HTR-8/SVneo (cell line): ENCODE measurements around the gene RPGRIP1L.
A peak's percentile ranks its signal among the peaks of the same experiment; 100 is the strongest.

ENCODE experiments used
- DNase-seq: peaks from one replicate; pipeline ENCODE4 v3.0.0; 2011; ENCODE audit warnings: low spot score, mixed read lengths; ENCODE audit not compliant: insufficient read length
- FAIRE-seq: peaks from 2 replicates; lab custom pipeline; 2011; peaks lifted over from hg19 to GRCh38; lab: Jason Lieb, UNC

Gene RPGRIP1L

GRCh38 chr16:53703590-53704444 lies at the start of gene RPGRIP1L, which contains the start of gene FTO:
Gene RPGRIP1L (minus strand): TSS chr16:53703859. CDS start chr16:53700723, 3,136 bp downstream.
Gene FTO (plus strand): TSS chr16:53704156.
- peak; percentile 97 for DNase-seq
- peak; percentile 95 for FAIRE-seq

GRCh38 chr16:53753431-53753830 lies 49.8 kb upstream of the RPGRIP1L start:
- FAIRE-seq (no peak), DNase-seq (no peak)

GRCh38 chr16:53752560-53752959 lies 48.9 kb upstream of the RPGRIP1L start:
- DNase-seq (no peak), FAIRE-seq (no peak)

DNA sequence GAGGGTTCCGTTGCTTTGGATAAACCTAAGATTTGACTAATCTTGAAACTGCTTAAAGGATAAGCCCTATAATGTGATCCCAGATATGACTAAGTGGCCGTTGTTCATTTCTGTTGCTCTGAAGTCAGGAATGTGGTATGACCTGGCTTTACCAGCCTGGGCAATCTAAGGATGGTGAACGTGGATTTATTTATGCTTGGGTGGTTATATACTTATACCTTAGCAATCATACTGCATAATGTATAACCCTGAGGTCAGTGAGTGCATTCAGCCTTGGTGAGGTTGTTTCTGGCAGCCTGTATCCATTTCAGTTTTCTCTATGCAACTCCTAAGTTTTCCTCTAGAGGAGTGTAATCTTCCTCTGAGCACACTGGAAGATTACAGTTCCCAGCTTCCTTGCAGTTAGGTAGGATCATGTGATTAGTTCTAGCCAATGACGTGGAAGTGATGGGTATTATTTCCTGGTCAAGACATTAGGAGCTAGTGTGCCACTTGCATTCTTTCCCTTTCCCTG lies 42.2 kb upstream of the RPGRIP1L start:
- DNase-seq, result peak; percentile 51
- peak; percentile 60 for FAIRE-seq

- FAIRE-seq, result no peak
- DNase-seq, result no peak
Measured at GRCh38 chr16:53745086-53745485, 41.4 kb upstream of the RPGRIP1L start.

DNA sequence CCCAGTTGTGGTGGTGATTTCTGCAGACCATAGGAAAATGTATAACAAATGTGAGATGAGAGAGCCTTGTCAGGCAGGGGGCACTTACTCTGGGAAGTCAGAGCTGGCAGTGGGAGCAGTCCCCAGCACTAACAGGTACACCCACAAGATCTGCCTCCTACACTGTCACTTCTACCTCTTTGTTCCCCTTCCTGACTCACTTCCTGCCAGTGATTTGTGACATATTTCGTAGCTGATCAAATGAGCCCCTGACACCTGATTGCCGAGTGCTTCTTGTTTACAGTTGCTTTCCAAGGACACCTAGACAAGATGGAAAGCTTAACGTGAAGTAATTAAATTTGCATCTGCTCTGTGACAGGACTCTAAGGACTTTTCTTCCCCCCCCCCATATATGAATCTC lies 40.8 kb upstream of the RPGRIP1L start:
- DNase-seq, result no peak
- peak; percentile 28 for FAIRE-seq

DNA sequence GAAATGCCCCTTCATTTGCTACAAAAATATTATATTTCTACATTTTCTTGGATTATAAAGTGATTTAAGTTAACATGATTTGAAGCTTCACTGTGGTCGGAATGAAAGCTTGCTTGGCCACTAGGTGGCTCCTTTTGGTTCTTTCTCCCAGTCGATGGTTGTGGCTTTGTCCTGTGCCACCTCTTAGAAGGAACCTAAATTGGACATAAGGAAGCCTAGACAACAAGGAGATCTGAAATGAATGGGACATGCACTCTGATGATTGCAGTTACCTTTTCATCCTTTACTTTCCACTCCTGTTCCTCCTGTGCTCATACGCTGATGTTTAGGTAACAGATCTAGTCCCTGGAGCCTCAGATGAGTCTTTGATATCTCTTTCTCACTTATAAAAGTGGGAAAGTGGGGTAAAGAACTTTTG lies 39.5 kb upstream of the RPGRIP1L start:
- no peak for DNase-seq
- FAIRE-seq, result peak; percentile 26

DNA sequence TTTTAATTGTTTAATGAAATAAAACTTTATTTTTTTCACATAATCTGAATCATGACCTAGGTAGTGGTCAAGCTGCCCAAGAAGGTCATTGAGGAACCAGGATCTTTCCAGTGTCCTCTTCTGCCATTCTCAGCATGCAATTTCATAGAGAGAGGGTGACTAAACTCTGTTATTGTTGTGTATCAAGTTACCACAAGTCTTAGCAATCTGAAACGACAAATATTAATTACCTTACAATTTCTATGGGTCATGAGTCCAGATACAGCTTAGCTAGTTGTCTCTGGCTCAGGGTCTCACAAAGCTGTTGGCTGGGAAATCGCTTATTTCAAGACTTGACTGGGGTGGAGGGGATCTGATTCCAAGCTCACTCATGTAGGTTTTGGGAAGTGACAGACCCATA lies 37.9 kb upstream of the RPGRIP1L start:
- FAIRE-seq (no peak), DNase-seq (no peak)

DNA sequence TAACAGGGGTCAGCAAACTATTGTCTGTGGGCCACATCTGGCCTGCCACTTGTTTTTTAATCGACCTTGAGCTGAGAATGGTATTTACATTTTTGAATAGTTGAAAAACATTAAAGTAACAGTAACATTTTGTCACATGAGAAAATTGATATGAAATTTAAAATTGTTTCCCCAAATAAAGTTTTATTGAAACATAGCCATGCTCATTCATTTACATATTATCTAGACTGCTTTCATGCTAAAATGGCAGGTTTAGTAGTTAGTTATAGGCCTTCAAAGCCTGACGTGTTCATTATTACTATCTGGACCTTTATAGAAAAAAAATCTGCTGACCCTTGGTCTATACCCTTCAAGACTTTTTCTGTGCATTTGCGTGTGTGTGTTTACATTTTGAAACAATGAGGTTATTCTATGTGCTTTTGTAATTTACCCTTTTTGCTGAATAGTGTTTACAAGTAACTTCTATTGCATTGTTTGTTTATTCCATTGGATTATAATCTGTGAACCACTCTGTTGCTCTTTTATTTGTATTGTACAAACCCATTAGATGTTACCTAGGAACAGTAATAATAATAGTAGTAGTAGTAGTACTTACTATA lies 37.4 kb upstream of the RPGRIP1L start:
- FAIRE-seq, result no peak
- no peak for DNase-seq

DNA sequence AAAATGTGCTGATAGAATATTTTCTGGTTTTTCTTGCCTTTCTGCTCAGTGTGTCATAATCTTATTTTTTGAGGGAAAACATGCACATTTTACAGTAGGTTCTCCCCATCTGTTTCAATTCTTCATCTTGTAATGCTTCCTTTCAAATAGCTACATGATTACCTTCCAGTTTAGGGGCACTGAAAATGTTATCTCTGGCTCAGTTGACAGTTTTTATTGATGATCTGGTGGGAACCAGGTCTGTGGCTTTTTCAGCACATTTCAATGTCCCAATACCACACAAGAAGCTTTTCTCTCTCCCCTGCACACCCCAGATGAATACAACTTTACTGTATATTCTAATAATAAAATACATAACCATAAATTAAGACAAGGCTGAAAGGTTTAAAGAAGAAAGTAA lies 36.8 kb upstream of the RPGRIP1L start:
- DNase-seq (no peak), FAIRE-seq (no peak)

- DNase-seq (no peak), FAIRE-seq (no peak)
Measured at GRCh38 chr16:53737552-53737951, 33.9 kb upstream of the RPGRIP1L start.

DNA sequence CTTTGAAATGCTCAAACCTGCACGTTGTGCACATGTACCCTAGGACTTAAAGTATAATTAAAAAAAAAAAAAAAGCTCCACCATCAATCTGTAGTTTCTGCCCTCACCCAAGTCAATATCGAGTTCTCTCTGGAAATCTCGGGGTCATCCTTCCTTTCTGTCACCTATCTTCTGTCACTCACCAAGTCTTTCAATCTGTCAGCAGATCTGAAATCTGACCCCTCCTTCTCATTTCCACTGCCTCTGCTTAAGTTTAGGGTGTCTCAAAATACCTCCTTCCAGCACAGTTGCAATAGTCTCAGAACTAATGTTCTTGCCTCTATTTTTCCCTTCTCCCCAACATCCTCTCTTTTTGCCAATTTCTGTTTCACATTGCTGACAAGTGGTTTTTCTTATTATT lies 32.6 kb upstream of the RPGRIP1L start:
- FAIRE-seq (no peak), DNase-seq (no peak)

DNA sequence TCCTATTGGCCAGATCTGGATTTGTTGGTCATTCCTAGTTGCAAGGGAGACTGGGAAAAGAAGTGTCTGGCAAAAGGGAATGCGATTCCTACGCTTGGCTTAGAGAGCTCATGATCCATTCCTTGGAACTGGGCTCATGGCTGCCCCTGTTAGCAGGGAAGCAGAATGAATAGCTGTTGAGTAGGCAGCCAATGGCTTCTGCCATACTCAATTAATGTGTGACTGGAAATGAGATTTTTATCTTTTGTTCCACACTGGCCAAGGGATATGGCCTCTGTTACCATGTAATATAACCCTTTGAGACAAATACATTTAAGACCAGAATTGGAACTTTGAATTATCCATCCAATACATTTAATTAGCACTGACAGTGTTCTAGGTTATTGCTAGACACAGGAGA lies 31.2 kb upstream of the RPGRIP1L start:
- FAIRE-seq (peak; percentile 68), DNase-seq (no peak)

- DNase-seq (no peak), FAIRE-seq (peak; percentile 28)
Measured at GRCh38 chr16:53732296-53732929, 28.8 kb upstream of the RPGRIP1L start.

DNA sequence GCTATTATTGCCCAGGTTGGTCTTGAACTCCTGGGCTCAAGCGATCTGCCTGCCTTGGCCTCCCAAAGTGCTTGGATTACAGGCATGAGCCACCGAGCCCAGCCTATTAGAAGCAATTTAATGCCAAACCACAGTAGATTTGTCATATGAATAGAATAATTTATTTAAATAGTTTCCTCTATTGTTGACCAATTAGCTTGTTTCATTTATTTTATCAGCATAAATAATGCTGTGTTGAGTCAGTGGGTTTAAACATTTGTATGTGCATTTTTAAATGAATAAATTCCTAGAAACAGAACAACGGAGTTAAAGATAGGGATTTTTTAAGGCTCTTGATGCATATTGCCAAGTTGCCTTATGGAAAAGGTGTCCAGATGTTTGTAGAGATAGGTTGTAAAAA lies 27.0 kb upstream of the RPGRIP1L start:
- DNase-seq, result no peak
- FAIRE-seq, result no peak

DNA sequence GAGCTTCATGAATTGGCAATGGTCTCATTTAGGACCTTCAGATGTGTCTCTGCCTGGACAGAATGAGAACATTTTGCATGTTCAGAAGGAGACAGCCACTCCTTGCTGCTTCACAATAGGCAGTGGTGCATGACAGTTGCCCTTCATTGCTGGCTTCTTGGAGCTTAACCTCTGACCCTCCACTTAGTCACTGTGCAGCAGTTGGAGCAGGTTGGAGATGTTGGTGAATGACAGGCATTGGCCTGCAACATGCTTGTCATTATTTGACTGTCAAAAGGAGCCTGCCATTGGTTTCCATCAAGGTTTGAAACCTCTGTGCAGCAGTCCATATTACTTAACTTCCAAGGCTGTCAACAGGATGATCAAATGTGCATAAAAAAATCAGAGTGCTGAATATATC lies 23.0 kb upstream of the RPGRIP1L start:
- no peak for DNase-seq
- FAIRE-seq, result peak; percentile 74

DNA sequence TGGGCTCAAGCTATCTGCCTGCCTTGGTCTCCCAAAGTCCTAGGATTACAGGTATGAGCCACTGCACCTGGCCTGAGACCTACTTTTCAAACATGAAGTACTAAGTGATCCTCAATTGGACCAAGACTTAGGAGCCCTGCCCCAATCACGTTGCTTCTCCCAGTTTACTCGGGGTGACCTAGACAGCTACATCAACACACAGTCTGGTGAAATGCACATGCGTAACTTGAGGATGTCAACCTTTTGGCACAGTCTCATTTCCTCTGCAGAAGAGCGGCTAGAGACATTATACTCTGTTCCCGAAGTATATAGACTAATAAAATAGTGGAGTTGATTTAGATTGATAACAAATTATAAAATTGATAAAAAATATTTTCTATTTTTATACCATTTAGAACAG lies 17.4 kb upstream of the RPGRIP1L start:
- DNase-seq (no peak), FAIRE-seq (no peak)

GRCh38 chr16:53717577-53717976 lies 13.9 kb upstream of the RPGRIP1L start:
- DNase-seq (no peak), FAIRE-seq (no peak)

DNA sequence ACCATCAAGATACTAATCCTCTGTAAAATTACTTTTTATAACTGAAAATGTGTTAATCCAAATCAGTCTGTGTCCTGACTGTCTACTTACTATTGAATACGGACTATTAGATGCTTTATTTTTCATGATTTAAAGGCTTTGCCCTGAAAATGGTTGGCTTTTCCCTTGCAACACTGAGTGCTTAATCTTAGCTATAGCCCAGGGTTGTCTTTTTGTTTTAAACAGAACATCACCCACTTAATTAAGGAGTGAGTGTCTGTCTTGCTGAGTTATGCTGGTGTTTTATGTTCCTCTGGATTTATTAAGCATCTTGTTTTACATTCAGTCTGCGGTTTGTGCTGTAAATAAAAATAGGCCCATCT lies 11.3 kb upstream of the RPGRIP1L start:
- DNase-seq (no peak), FAIRE-seq (no peak)

DNA sequence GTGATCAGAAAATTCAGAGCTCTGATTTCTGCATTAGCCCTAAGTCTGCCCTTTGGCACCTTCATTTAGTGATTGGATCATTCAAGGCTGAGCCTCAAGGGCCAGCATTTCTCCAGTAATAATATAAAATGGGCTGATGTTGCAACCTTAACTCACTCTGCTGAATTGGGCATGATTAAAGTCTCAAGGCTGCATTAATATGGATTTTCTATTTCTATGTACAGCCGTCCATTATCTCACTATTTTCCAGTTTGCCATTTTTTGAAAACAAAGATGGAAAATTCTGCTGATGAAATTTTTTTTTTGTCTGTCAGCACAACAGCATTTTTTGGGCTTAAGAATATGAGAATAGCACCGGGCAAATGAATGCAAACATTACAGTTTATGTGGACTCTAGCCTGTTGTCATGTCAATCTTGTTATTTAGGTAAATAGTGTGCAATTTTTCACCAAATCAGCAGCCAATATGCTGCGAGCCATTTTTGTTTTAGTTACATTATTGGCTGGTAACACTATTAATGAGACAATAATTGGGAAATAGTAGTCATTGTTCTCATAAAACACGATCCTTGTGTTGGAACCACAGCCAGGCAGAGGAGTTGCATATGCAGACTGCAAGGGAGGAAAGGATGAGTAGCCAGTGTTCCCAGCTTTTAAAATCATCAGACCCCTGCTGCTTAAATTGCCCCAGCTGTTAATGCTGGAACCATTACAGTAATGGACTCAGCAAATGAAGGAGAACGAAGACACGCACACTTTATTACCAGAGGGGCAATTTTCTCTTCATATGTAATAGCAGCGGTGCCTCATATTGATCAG lies 10.8 kb upstream of the RPGRIP1L start:
- FAIRE-seq (no peak), DNase-seq (no peak)
